AG20443 (cell line): ENCODE data around the gene SART3.

Source experiments
- DNase-seq: peaks from one replicate; pipeline ENCODE4 v3.0.0; 2012; ENCODE audit warnings: low spot score, mixed read lengths

Gene SART3

DNA sequence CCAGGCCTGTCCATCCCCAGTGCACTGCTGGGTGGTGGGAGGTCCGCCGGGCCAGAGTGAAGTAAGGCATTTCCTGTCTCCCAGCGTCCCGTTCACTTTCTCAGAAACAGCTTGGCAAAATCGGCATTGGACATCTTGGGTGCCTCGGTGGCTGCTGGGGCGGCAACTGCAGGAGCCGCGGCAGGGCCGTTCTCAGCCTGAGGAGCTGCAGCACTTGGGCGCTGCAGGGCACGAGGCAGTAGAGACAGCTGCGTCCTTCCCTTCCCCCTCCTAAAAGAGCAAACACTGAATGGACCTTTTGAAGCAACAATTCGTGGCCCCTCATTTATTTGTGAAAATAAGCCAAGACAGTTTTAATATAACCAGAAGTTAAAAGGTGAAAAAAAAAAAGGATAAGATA lies 37.6 kb downstream of the SART3 start:
- no peak for DNase-seq

DNA sequence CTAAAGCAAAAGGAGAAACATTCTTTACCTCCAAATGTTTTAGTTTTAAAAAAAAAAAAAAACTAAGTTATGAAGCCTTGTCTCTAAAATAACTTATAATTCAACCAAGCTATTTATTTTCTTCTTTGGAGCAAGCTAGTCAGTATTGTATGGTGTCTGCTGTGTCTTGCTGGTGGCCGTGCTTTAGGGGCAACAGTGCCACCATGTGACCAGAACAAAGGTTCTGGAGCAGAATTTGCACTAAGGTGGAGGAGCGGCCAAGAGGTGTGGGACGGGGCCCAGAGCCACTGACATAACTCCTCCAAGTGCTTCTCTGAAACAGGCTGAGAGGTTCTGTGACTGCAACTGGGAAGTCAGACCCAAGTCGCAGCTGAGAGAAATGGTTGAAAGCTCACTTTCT lies 41.4 kb downstream of the SART3 start:
- DNase-seq: no peak

DNA sequence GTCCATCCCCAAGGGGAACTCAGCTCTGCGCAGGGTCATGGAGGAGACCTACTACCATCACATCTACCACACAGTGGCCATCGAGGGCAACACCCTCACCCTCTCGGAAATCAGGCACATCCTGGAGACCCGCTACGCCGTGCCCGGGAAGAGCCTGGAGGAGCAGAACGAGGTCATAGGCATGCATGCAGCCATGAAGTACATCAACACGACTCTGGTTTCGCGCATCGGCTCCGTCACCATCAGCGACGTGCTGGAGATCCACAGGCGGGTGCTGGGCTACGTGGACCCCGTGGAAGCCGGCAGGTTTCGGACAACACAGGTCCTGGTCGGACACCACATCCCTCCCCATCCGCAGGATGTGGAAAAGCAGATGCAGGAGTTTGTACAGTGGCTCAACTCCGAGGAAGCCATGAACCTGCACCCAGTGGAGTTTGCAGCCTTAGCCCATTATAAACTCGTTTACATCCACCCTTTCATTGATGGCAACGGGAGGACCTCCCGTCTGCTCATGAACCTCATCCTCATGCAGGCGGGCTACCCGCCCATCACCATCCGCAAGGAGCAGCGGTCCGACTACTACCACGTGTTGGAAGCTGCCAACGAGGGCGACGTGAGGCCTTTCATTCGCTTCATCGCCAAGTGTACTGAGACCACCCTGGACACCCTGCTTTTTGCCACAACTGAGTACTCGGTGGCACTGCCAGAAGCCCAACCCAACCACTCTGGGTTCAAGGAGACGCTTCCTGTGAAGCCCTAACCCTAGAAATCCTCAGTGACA lies 42.1 kb downstream of the SART3 start:
- no peak for DNase-seq

DNA sequence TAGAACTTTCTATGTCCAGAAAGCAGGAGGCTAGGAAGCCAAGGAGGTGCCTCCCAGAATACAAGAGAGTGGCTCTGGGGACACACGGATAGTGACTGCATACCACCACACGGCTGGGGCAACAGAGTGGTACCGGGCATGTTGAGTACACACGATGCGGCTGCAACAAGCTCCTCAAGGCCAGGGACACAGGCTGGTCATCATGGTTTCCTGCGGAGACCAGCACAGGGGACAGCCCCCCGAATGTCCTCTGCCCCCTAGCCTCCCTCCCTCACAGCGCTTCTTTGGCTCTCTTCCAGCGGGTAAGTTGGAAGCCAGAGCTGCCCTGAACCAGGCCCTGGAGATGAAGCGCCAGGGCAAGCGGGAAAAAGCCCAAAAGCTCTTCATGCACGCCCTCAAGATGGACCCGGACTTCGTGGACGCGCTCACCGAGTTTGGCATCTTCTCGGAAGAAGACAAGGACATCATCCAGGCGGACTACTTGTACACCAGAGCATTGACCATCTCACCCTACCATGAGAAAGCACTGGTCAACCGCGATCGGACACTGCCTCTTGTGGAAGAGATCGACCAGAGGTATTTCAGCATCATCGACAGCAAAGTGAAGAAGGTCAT lies 42.8 kb downstream of the SART3 start:
- DNase-seq: no peak

DNA sequence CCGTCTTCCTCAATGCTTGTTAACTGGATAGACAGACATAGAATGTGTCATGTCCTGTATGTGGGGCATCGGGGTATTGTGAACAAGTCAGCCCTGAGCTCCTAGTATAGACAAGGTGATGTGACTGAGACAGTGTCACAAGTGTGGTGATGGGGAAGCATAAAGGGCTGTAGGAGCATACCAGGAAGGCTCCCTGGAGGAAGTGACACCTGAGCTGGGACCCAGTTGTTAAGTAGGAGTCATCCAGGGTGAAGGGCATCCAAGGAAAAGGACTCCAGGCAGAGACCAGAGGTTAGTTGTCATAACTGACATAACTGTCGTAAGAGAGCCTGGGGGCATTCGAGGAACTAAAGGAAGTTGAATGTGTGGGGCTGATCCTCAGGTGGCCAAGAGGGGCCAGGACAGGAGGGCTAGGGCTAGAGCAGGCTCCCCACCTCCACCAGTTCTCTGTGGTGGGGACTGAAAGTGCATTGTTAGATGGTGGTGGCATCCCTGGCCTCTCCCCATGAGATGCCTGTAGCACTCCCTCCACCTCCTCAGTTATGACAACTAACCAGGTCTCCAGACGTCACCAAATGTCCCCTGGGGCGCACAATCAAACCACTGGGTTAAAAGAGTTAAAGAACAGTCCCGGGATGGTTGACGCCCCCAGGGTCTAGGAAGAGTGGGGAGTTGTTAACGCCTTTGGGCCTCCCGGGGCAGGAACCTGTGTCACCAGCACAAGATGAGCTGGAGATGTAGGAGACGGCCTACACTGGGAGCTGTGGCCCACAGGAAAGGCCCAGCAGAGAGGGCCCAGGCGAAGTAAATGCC lies 43.5 kb downstream of the SART3 start:
- no peak for DNase-seq

DNA sequence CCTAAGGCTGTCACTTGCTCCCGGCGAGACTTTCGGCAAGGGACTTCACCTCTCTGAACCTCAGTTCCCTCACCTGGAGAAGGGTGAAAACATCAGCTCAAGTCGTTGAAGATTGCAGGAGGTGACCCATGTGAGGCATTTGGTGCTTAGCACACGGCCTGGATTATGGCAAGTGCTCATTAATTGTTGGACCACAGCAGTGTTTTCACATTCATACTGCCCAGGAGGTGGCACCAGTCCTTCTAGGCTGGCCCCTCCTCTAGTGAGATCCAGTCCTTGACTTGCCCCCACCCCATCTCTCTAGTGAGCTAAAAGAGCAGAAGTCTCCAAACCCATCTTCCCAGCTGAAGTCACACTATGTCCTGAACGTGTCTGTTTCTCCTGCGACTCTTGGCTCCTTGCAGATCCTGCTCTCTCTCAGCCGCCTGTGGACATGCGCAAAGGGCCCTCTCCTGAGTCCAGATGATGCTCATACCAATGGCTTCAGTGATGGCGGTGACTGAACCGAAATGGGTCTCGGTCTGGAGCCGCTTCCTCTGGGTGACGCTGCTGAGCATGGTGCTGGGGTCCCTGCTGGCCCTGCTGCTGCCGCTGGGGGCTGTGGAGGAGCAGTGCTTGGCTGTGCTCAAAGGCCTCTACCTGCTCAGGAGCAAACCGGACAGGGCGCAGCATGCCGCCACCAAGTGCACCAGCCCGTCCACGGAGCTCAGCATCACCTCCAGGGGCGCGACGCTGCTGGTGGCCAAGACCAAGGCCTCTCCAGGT lies 44.3 kb downstream of the SART3 start:
- no peak for DNase-seq

DNA sequence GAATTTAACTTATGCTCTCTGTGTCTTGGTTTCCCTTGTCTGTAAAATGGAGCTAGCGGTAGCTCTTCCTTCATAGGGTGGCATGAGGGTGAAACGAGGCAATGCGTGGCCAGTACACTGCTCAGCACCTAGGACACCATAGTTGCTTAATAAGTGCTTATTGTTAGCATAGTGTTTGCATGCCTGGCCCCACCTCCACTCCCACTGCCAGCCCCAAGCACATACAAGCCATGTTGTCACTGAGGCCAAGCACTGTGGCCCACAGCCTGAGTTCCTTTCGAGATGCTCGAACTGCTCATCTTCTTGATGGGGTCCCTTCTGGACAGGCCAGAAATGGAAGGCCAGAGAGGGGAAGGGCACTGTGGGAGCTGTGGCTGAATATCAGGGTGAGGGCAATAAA lies 45.1 kb downstream of the SART3 start:
- no peak for DNase-seq

DNA sequence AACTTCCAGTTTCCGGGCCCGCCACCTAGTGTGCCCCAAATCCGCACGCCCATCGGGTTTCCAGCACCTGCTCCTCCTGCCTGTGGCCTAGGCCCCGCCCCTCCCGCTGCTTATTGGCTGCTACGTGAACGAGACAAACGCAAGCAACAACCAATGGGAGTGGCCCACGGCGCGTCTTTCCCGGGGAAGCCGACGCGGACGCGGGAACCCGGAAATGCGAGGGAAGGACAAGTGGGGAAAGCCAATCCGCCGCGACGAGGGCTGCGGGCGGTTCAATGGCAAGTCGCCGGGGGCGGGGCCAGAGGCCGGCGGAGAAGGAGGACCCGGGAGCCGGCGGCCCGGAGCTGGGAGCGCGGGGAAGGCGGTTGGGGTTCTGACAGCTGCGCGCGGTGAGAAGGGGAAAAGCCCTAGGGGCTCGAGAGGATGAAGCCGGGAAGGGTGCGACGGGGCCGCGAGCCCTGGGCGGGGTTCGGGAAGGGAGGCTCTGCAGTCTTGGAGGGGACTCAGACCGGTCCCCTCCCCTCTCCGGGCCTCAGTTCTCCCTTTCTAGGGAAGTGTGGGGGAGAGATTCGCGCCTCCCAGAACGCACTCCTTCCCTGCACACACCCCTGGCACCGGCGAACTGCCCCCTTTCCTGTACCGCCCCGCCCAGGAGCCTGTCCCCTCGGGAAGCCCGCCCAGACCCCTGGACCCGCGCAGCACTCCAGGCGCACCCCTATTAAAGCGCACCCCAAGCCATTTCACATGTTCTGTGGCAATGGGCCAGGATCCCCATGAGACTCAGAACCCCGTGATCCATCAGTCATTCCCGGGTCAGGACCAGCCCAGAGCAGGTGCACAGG lies 45.8 kb downstream of the SART3 start, which contains the start of gene FICD:
FICD (plus strand) TSS at position 305 of the 842 bp plus-strand sequence. CDS start 1,696 bp downstream, outside the sequence.
- peak; percentile 98 for DNase-seq

DNA sequence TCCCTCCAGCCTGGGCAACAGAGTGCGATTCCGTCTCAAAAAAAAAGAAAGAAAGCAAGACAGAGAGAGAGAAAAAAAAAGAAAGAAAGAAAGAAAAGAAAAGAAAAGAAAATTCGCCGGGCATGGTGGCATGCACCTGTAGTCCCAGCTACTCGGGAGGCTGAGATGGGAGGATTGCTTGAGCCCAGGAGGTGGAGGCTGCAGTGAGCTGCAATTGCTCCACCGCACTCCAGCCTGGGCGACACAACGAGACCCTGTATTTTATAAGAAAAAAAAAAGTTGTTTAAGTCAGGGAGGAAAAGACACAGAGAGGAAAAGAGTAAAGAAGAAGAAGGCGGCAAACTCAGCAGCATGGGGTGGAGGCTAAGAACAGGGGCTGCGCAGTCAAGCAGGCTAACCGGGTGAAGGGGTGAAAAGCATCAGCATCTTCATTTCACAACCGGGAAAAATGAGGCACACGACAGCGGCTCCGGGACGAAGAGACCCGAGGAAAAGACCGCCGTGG lies 46.5 kb downstream of the SART3 start:
- DNase-seq: no peak

DNA sequence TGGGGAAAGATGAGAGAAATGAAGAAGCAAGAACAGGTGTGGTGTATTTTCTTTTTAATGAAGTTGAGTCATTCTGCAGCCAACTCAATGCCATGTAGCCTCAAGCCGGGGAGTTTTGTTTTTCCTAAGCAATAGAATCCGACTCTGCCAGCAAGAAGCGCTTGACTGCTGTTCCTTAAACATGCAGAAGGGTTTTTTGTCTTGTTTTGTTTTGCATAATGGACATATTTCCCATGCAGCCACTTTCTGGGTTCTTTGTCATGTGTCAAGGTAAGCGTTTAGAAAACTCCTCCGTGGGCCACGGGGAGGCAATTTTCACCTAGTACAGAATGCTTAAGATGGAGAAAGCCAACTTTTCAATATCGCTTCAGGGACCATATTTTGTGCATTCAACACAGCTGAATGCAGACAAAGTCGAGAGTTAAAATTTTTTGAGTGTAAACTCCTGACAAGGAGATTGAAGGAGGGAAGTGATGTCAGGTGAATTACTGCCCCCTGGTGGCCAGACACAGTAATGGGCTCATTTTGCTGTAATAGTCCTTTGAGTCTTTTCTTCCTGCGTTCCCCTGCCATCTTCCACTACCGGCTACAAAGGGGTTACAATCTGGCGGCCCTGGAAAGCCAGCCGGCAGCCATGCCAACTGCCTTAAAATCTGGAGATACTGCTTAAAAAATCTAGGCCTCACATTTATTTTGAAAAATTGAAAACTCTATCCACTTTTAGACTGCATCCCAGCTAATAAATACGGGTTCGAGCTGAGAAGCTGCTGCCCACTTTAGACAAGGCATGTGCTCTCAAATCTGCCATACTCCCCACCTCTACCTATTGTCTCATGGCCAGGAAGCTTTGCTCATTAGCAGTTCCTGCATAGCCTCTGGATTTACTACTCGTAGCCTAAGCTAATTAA lies 49.1 kb downstream of the SART3 start:
- DNase-seq: peak; percentile 63

DNA sequence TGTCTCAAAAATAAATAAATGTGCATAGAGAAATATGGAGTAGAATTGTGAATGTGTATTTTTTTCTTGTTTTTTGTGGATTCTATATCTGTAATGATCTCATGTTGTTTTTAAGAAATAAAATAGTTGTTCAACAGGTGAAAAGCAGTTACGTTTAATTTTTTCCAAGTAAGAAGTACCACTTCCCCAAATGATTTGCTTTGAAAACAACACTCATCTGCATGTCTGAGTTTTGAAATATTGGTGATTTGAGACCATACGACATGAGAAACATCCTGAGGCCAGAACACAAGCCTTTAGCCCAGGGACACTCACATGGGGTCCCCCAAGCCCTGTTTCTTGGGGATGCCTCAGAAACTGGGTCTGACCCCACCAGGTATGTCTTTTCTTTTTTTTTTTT lies 50.1 kb downstream of the SART3 start:
- no peak for DNase-seq

DNA sequence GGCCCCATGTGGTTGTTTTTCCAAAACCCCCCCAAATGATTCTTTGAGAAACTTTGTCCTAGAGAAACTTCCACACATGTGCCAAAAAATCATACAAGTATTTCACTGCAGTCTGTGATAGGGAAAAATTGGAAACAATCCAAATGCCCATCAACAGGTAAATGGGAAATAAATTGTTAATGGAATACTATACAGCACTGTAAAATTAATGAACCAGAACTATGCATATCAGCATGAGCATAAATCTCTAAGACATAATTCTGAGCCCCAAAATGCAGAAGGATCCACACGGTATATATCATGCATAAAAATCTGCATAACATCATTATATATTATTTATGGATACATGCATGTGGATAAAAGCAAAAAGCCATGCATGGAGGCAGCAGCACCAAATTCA lies 51.2 kb downstream of the SART3 start:
- no peak for DNase-seq

DNA sequence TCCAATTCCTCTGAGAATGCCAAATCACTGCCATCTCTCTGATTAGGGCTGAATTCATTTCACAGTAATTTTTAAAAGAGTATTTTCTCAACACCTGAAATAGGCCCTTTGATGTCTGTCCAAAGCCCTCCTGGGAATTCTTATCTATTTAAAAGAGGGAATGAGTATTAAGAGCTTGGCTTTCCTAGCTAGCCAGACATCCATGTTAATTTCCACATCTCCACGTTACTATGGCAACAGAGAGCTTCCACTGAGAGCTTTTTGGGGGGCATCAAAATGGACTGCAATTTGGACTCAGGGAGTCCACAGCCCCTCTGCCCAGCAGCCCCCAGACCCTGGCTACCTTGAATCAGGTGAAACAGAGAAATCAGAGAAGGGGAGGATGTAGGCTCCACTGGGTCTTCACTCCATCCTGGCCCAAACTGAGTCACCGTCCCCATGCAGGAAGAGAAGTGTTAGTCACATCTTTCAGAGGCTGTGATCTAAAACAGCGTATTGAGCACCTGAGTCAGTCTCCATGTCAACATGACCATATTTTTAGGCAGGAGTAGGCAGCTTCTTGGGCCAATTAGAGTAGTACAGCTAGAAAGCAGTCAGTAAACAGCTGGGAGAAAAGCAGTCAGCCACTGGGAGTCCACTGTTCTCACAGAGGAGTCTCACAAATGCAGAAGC lies 52.9 kb downstream of the SART3 start:
- DNase-seq: no peak

DNA sequence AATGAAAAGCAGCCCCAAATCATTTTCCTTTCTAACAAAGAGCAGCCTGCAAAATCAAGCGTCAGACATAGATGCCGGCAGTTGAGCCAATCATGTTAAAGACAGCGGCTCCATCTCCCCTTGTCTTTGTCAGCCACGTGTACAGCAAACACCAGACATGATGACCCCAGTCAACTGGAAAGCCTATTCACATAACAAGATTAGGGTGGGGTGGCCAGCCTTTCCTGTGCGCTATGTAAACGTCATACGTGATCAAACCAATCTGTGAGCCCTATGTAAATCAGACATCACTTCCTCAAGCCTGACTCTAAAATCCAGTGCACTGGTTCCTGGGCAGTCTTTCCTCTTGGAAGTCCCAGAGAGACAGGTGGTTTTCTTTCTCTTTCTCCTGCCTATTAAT lies 55.8 kb downstream of the SART3 start:
- no peak for DNase-seq

DNA sequence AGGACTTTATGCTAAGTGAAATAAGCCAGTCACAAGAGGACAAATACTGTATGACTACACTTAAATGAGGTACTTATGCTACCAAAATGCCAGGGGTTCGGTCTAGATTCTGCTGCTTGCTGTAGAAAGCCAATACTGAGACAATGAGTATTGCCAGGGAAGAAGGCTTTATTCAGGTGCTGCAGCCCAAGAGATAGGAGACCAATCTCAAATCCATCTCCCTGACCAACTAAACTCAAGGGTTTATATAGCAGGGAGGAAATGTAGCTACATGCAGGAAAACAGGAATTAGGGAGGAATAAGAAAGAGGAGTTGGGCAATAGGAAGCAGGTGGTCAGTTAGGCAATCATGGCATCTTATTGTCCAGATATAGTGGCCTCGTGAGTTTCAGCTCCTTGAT lies 58.1 kb downstream of the SART3 start:
- no peak for DNase-seq

DNA sequence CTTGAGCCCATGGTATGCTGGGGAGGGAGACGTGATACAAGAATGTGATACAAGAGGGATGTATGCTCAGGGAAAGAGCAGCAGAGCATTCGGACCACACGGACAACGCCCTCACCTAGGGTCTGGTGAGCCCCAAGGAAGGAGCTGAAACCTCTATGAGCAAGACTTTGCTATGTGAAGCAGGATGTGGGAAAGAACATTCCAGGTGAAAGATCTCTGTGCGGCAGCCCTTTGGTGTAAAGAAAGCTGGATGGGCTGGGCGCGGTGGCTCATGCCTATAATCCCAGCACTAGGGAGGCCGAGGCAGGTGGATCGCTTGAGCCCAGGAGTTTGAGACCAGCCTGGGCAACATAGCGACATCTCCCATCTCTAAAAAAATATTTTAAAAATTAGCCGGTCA lies 62.8 kb downstream of the SART3 start:
- DNase-seq: no peak

DNA sequence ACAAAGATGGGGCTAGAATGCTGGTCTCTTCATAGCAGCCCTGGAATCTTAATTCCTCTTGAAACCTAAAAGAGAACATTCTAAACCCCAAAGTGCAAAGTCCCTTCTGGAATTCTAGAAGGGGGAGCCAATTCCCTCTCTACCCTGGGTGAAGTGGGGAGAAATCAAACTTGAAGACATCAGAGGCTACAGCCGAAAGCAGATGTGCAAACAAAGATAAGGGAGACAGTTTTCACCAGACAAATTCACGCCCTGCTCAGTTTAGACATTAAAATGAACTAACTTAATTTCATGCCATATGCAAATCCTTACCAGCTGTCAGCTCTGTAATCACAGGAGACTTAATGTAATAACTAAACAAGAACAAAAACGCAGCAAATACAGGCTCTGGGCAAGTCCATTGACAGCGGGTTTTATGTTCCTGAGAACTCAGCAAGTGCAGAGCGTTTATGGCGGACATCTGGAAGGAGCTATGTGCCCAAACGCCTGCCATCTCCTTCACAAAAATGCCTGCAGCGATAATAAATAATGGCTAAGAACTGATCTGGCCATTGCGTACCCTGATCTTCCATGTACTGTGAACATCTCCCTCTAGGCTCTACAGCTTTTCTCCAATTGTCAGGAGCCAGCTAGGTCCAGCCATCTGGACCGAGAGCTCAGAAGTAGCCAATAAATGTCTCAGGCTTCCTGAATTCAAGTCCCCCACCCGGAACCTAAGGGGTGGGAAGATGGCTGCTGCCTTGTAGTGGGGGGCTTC lies 65.0 kb downstream of the SART3 start:
- DNase-seq: no peak

DNA sequence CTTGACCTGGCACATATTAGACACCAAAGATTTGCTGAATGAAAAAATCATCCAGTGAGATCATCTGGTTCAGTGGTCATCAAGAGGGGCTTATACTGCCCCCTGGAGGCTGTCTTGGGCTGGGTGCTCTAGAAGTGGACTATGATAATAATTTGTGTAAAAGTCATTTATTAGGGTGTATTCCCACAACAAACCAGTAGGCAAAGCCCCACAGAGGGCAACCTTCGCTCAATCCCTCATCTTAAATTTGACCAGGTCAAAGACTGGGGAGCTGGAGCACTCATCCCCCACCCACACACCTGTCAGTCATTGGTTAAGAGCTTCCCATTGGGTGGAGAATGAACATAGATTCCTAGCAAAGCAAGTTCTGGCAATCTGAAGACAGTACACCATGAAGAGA lies 65.9 kb downstream of the SART3 start:
- peak; percentile 28 for DNase-seq

DNA sequence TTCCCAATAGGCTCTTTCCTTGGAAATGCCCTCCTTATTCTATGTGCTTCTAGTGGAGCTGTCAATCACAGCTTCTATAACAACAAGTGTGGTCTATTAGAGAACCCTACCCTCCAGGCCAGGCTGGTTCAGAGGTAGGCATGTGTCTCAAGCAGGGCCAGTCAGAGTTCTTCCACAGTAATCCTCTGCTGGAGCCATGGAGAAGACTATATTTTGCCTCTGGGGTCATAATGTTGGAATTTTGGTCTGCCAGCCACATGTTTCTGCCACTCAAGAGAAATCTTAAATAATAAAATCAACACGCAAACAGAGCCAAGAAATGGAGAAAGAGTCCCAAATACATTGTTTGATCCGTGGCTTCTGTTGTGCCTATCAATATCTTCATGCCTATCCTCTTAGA lies 69.7 kb downstream of the SART3 start:
- DNase-seq: no peak
